K562 (cell line): Measurements from ENCODE around the gene MCM6. TPM values are rescaled to one million over a fixed set of nuclear protein-coding genes. Genes with fewer than 3 reads are reported as not detected.

Experiments used
- ATAC-seq: fragments of 200-7000 bp; cut with Tn5 transposase; 3 replicates; pipeline ENCODE4 v1.9.1; 2020; ENCODE audit warnings: moderate library complexity
- BruUV-seq: library from RNA; stranded (reverse); fragments of 400-500 nt; replicated peaks from 2 replicates; lab custom pipeline; 2021; lab: Mats Ljungman, UMichigan
- CTCF ChIA-PET: fragments of 300-600 bp; formaldehyde crosslinking; extraction: SDS; loops from one replicate; lab custom pipeline; 2021; ENCODE audit warnings: low intra/inter-chr PET ratio; lab: Yijun Ruan, JAX
- POLR2A ChIA-PET: fragments of 300-600, 350-650 bp; sonication (Branson Sonifier 250); formaldehyde crosslinking; extraction: SDS; loops from one replicate; lab custom pipeline; 2021; ENCODE audit warnings: antibody characterized with exemption, inconsistent platforms; lab: Yijun Ruan, JAX
- DNase-seq, 4 experiments: peaks; one replicate each; pipeline versions ENCODE4 v3.0.0 to v3.0.0-alpha.2; 2011 to 2018; ENCODE audit warnings: low spot score in 3 of 4, mixed read lengths in 3 of 4; ENCODE audit errors: extremely low read depth in 1 of 4
- FAIRE-seq: peaks from 2 replicates; lab custom pipeline; 2011; peaks lifted over from hg19 to GRCh38; lab: Jason Lieb, UNC
- H2AFZ ChIP-seq: 2 replicates; pipeline ENCODE4 v1.6.0; 2011; ENCODE audit warnings: low read depth, low read length, control low read depth, inconsistent platforms
- H3K27ac ChIP-seq: fragments of 200-600 bp; 3 replicates; pipeline ENCODE4 v1.8.0; 2011; ENCODE audit warnings: low read depth, mild to moderate bottlenecking, control low read depth, inconsistent platforms, low read length, moderate library complexity, mixed read lengths; ENCODE audit errors: extremely low read depth
- H3K27me3 ChIP-seq, 2 experiments: fragments of 300-600 bp in 1 of 2; 2 replicates in 1 of 2; 3 replicates in 1 of 2; pipeline versions ENCODE4 v1.6.0 to v1.8.0; 2011; ENCODE audit warnings: inconsistent platforms in 2 of 2, low read length in 2 of 2, mild to moderate bottlenecking in 1 of 2, mixed read lengths in 1 of 2, moderate library complexity in 1 of 2; ENCODE audit not compliant: control insufficient read depth in 2 of 2, insufficient read depth in 2 of 2
- H3K36me3 ChIP-seq: fragments of 300-600 bp; 3 replicates; pipeline ENCODE4 v1.8.0; 2011; ENCODE audit warnings: mild to moderate bottlenecking, low read length, inconsistent platforms; ENCODE audit not compliant: control insufficient read depth, insufficient read depth
- H3K4me1 ChIP-seq, 2 experiments: fragments of 200-600 bp in 1 of 2; replicated peaks in 1 of 2; 2 replicates in 1 of 2; 3 replicates in 1 of 2; pipeline versions ENCODE4 v1.5.1 to v1.8.0; 2011; ENCODE audit warnings: inconsistent platforms in 2 of 2, low read length in 2 of 2, mild to moderate bottlenecking in 1 of 2, mixed read lengths in 1 of 2, moderate library complexity in 1 of 2; ENCODE audit not compliant: control insufficient read depth in 2 of 2, insufficient read depth in 2 of 2
- H3K4me2 ChIP-seq: 2 replicates; pipeline ENCODE4 v1.6.1; 2011; ENCODE audit warnings: low read length, control low read depth, inconsistent platforms, mixed read lengths; ENCODE audit not compliant: insufficient read depth
- H3K4me3 ChIP-seq: fragments of 200-600 bp; sonication (generic), shearing (Covaris generic); 2 replicates; pipeline ENCODE4 v1.5.1; 2016; ENCODE audit warnings: control low read depth, inconsistent platforms
- H3K79me2 ChIP-seq: fragments of 200-600 bp; 3 replicates; pipeline ENCODE4 v1.8.0; 2011; ENCODE audit warnings: low read length, inconsistent platforms; ENCODE audit not compliant: control insufficient read depth, insufficient read depth
- H3K9ac ChIP-seq, 2 experiments: 2 replicates each; pipeline versions ENCODE4 v1.6.0 to v1.6.1; 2011; ENCODE audit warnings: low read depth in 2 of 2, low read length in 2 of 2, control low read depth in 1 of 2, inconsistent platforms in 1 of 2, mild to moderate bottlenecking in 1 of 2, mixed read lengths in 1 of 2; ENCODE audit not compliant: insufficient read depth in 1 of 2
- H3K9me1 ChIP-seq: one replicate; pipeline ENCODE4 v1.6.0; 2011; ENCODE audit warnings: inconsistent platforms, mild to moderate bottlenecking, low read length, moderate library complexity; ENCODE audit not compliant: control insufficient read depth, insufficient read depth
- H3K9me3 ChIP-seq: replicated peaks from 2 replicates; pipeline ENCODE4 v1.5.1; 2011; ENCODE audit warnings: low read depth, low read length, inconsistent platforms; ENCODE audit not compliant: control insufficient read depth, insufficient read depth
- H4K20me1 ChIP-seq: replicated peaks from 2 replicates; pipeline ENCODE4 v1.6.1; 2011; ENCODE audit warnings: low read length, inconsistent platforms, mixed read lengths; ENCODE audit not compliant: control insufficient read depth, insufficient read depth
- CBFB ChIP-seq: sonication (generic); formaldehyde crosslinking; IDR thresholded peaks from 2 replicates; pipeline ENCODE4 v1.4.0; 2020; ENCODE audit warnings: mild to moderate bottlenecking, missing genetic modification reagents
- EHMT2 ChIP-seq: fragments of 450-650 bp; IDR thresholded peaks from 2 replicates; pipeline ENCODE4 v1.6.1; 2018; ENCODE audit warnings: antibody characterized with exemption
- ESRRB ChIP-seq: fragments of 250-450 bp; sonication (Bioruptor Pico); IDR thresholded peaks from 2 replicates; pipeline ENCODE4 v1.5.0; 2020; ENCODE audit warnings: mild to moderate bottlenecking, moderate library complexity, borderline replicate concordance
- MCM5 ChIP-seq: fragments of 450-650 bp; IDR thresholded peaks from 2 replicates; pipeline ENCODE4 v1.6.1; 2016; ENCODE audit warnings: low read depth
- RB1 ChIP-seq: fragments of 450-650 bp; IDR thresholded peaks from 2 replicates; pipeline ENCODE4 v1.6.1; 2017; ENCODE audit warnings: low read depth, mild to moderate bottlenecking
- RNF2 ChIP-seq: sonication (generic); IDR thresholded peaks from 2 replicates; pipeline ENCODE4 v1.6.1; 2016
- TCF7 ChIP-seq: sonication (generic); IDR thresholded peaks from 2 replicates; pipeline ENCODE4 v1.6.1; 2016; ENCODE audit warnings: antibody characterized with exemption, borderline replicate concordance
- TEAD1 ChIP-seq, 2 experiments: fragments of 450-650 bp in 1 of 2; sonication (generic) in 1 of 2; formaldehyde crosslinking; IDR thresholded peaks; 2 replicates each; pipeline versions ENCODE4 v1.4.0 to v1.8.0; 2020 to 2022; ENCODE audit warnings: mild to moderate bottlenecking in 2 of 2, missing genetic modification reagents in 1 of 2
- ZFP1 ChIP-seq: fragments of 450-650 bp; formaldehyde crosslinking; IDR thresholded peaks from 2 replicates; pipeline ENCODE4 v1.4.0; 2020; ENCODE audit warnings: mild to moderate bottlenecking, mixed read lengths
- WGBS: fragments of 100-300 bp; shearing (Covaris generic); methylation state at CpG from one replicate; pipeline ENCODE4 v1.1.6; 2016; ENCODE audit warnings: low coverage, mixed read lengths; ENCODE audit not compliant: insufficient coverage; ENCODE audit errors: missing lambda C conversion rate; 5-methylcytosine and 5-hydroxymethylcytosine counted together
- in situ Hi-C: fragments of 300-500 bp; cut with MboI; formaldehyde crosslinking; loops from 4 replicates; pipeline ENCODE4 v1.15.0; 2018; ENCODE audit warnings: inconsistent platforms, mixed read lengths
- intact Hi-C: fragments of 100-400 bp; cut with micrococcal nuclease; formaldehyde crosslinking; loops from 2 replicates; pipeline ENCODE4 v1.14.2; 2022
- polyA plus RNA-seq, 8 experiments: library from polyadenylated mRNA; depleted of rRNA in 4 of 8; stranded (reverse) in 5 of 8; unstranded in 3 of 8; fragments of >200 nt; fragmentation: Nextera tagmentation in 2 of 8; fragmentation: Illumina TruSeq in 1 of 8; extraction: Ambion mirVana in 2 of 8; extraction: Trizol in 1 of 8; gene quantifications; 2 replicates each; pipeline versions ENCODE4 v1.2.1 to v1.2.3, GENCODE V29; 2011 to 2014; ENCODE audit warnings: inconsistent platforms in 1 of 8, missing spikeins in 1 of 8
- total RNA-seq, 7 experiments: library from RNA; depleted of rRNA in 6 of 7; stranded (reverse); fragments of >200 nt in 6 of 7; fragmentation: Illumina TruSeq in 2 of 7; extraction: Trizol in 2 of 7; gene quantifications; 2 replicates each; pipeline versions ENCODE4 v1.2.1 to v1.2.3, GENCODE V29; 2011 to 2021; ENCODE audit warnings: low replicate concordance in 1 of 7
- TF ChIP-seq, protein P1 (sequence below): fragments of 250-450 bp; sonication (Bioruptor Pico); IDR thresholded peaks from 2 replicates; pipeline ENCODE4 v1.4.0; 2020; ENCODE audit warnings: borderline replicate concordance

MCM6 gene
- total and polyA plus RNA-seq, 9 of the 15 experiments (the other 6 are each of a cell fraction or from before 2014, with no cell fraction given) = 42.6 to 133 (median 82.4) TPM

DNA sequence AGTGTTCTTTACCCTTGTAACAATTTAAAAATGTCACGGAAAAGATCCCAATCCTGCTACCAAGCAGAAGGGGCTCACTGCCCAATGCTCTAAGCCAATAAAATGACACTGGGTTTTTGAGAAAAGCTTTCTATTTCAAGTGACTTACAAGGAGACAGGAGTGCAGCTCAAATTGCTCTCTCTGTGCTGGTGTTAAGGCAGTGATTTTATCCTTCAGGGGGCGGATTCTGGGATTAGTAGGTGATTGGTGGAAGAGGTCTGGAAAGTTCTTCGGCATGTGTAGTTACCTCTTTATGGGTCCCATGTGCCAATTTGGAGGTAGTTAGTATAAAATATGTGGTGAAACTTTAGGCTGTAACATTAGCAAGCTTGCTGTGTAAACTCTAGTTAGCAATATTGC is 27.4 kb upstream of the MCM6 start:
- ATAC-seq = peak; percentile 18; the same call in 1 of the 3 replicates
- no peaks in the 10 kb centered on the region for H3K79me2 ChIP-seq
- no peaks in the 10 kb centered on the region for H3K9me1 ChIP-seq
- no peak for FAIRE-seq
- BruUV-seq = no TSS peak
- H3K27me3 ChIP-seq = no peaks in the 10 kb centered on the region
- intact Hi-C loops (no loop called here), in situ Hi-C loops (no loop called here)
- H3K4me2 ChIP-seq = no peak overlapping the region
- H2AFZ ChIP-seq = no peak overlapping the region
- TF ChIP-seq TEAD1 (CRISPR knock-in tag; IDR thresholded peaks at IDR 0.05) = no peak
- no peak for TF ChIP-seq CBFB (CRISPR knock-in tag)
- TF ChIP-seq, protein P1, sequence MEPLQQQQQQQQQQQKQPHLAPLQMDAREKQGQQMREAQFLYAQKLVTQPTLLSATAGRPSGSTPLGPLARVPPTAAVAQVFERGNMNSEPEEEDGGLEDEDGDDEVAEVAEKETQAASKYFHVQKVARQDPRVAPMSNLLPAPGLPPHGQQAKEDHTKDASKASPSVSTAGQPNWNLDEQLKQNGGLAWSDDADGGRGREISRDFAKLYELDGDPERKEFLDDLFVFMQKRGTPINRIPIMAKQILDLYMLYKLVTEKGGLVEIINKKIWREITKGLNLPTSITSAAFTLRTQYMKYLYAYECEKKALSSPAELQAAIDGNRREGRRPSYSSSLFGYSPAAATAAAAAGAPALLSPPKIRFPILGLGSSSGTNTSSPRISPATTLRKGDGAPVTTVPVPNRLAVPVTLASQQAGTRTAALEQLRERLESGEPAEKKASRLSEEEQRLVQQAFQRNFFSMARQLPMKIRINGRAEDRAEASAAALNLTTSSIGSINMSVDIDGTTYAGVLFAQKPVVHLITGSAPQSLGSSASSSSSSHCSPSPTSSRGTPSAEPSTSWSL = no peak
- TF ChIP-seq EHMT2 = no peak
- TF ChIP-seq RB1 = no peak
- no peak for TF ChIP-seq ESRRB (CRISPR knock-in tag)
- TF ChIP-seq MCM5 = no peak
- TF ChIP-seq TCF7 = no peak
- no peak for TF ChIP-seq ZFP1
- no peak for TF ChIP-seq RNF2
- H4K20me1 ChIP-seq = no peaks in the 10 kb centered on the region
- ChIA-PET POLR2A (interaction anchor here (1.8 to 3.8 kb wide), 2 partner anchors 10 to 15 kb away, joined by 6 to 17 read pairs; no protein-coding TSS in a partner anchor), CTCF (no interaction called here)
- no peak overlapping the region for H3K9ac ChIP-seq
- no peak overlapping the region for H3K27ac ChIP-seq
- peaks cover 22% of the 10 kb centered on the region; the same call in 1 of the 3 replicates for H3K36me3 ChIP-seq
- 84% methylated on average over 3 of the region's 3 CpGs for WGBS
- no peak overlapping the region for H3K4me3 ChIP-seq
- H3K4me1 ChIP-seq = peaks cover 3 to 17% of the 10 kb centered on the region in 2 experiments; a peak in 4 of 5 replicates
- no peak for DNase-seq
- H3K9me3 ChIP-seq = no peaks in the 10 kb centered on the region
